Left forelimb (tissue), 1 donor: Measurements from ENCODE around the gene RYR2.

Source experiments
- DNase-seq: peaks from one replicate; pipeline ENCODE4 v3.0.0-alpha.2; 2018; ENCODE audit warnings: low spot score

Gene RYR2

DNA sequence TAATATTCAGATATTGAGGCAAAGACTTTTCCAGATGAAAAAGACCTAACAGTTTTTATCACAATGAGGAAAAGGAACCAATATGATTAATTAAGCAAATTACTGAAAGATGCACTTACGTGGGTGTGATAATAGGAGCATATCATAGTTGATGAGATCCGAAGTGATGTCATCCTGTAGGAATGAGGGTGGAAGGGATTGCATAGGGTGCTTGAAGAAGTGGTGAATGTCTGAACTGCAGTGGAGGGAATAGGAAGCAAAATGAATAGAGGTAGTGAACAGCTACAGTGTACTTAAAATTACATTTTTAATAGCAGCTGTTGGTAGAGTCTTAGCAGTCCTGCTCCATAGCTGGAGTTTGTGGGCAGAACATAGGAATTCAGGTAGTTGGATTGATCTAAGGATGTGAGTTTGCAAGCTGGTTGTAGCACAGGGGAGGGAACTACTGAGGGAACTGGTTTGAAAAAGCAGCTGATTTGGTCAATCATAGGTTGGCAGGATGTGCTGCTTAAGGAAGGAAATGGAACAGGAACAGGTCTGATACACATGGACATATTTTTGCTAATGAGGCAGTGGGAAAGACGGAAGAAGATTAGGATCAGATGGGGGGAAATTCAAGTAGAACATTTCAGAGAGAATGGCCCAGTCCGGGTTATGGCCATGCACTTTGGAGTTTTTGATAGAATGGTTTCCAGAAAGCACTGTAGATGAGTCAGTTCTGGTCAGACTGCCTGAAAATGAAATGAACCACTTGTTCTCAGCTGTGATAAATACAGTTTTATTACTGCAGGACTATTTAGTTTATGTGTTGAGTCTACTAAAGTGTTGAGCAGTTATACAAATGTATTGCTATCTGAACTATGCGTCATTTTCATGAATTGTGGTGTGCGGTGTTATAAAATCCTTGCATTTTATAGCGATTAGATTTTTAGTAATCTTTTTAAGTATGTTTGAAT, 155.8 kb downstream of the RYR2 start:
- DNase-seq: no peak

DNA sequence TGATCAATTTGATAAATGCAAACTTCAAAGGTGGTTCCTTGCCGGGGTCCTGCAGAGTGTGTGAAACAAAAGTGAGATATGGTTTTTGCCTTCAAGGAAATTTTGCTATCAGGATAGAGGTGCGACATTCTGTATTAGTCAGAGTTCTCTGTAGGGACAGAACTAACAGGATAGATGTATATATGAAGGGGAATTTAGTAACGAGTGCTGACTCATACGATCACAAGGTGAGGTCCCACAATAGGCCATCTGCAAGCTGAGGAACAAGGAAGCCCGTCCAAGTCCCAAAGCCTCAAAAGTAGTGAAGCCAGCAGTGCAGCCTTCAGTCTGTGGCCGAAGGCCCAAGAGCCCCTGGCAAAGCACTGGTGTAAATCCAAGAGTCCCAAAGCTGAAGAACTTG, 157.0 kb downstream of the RYR2 start:
- no peak for DNase-seq

- DNase-seq: no peak
These were observed 159.2 kb downstream of the RYR2 start for GRCh38 chr1:237201155-237201554.

- no peak for DNase-seq
These were observed 162.9 kb downstream of the RYR2 start for GRCh38 chr1:237204841-237205240.

DNA sequence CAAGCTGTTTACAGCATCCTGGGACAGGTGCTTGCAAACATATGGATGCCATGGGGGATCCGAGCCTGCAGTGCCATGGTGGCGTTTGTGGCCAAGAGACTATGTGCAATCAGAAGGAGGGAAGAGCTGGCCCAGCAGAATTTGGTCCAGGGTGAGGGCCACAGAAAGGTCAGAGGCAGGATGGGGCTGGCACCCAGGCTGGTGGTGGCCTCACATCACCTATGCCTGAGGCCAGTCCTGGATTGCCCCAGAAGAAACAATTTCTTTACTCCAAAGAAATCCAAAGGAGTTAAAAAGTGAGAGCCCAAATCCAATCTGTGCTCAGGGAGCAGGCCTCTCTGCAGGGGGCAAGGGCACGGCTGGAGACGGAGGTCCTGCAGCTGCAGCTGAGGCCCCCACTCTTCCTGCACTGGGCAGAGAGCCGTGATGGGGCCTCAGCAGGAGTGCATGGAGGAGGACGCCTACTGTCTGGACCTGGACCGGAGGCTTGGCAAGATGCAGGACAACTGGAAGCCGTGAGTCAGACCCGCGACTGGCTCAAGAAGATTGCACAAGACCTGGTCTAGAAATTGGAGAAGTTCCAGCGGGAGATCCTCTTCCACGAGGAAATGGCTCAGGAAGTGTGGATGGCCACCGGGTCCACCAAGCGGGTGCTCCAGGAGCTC, 163.5 kb downstream of the RYR2 start:
- DNase-seq: no peak

GRCh38 chr1:237206065-237206414, 164.1 kb downstream of the RYR2 start:
- DNase-seq: no peak

DNA sequence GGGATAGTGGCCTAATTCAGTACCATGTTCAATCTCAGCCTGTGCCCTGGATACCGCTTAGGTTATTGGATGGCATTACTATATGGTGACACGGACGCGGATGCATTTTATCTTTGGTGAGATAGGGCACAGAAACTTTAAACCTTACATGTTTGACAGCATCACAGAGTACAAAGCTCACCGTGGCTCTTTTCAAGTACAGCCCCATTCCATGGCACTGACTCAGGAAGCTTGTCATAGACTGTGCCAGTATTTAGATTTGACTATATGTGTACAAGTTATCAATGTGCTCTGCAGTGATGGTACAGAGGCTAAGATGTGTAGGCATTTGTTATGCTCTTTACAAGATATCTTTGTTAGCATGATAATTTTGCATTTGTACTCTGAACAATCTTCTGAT, 169.0 kb downstream of the RYR2 start:
- DNase-seq: no peak

GRCh38 chr1:237211540-237211939, 169.6 kb downstream of the RYR2 start:
- no peak for DNase-seq

GRCh38 chr1:237219751-237220642, 178.0 kb downstream of the RYR2 start:
- DNase-seq: no peak

GRCh38 chr1:237223419-237223818, 181.4 kb downstream of the RYR2 start:
- DNase-seq: no peak

DNA sequence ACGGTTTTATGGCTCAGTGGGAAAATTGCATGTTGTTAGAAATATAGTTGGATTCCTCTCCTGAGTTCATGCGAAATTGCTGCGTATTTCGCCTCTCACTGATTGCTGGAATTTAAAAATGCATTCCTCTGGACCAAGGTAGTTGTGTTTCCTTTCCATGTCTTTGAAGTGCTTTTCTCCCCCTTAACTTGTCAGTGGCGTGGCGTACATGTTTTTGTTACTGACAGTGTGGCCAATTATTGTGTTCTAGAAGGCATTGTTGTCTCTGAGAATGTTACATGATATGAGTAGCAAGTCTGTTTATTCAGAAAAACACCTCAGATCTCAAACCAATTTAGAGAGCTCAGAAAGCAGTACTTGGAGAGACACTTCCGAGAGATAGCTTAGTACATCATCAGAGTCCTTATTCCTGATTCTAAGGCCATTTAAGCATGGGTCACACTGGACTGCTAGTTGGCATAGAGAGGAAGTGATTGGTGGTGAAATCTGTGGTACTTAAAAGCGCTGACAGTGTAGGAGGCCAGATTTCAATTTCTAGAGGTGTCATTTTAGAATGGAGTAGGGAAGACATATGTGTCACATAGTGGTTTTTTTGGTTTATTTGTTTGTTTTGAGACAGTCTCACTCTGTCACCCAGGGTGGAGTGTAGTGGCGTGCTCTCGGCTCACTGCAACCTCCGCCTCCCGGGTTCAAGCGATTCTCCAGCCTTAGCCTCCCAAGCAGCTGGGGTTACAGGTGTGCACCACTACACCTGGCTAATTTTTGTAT, 184.4 kb downstream of the RYR2 start:
- no peak for DNase-seq

- DNase-seq: no peak
These were observed 185.5 kb downstream of the RYR2 start for GRCh38 chr1:237227476-237227875.

- no peak for DNase-seq
These were observed 186.4 kb downstream of the RYR2 start for GRCh38 chr1:237228421-237228820.

GRCh38 chr1:237229333-237229732, 187.3 kb downstream of the RYR2 start:
- no peak for DNase-seq

GRCh38 chr1:237232501-237232900, 190.5 kb downstream of the RYR2 start:
- DNase-seq: no peak

DNA sequence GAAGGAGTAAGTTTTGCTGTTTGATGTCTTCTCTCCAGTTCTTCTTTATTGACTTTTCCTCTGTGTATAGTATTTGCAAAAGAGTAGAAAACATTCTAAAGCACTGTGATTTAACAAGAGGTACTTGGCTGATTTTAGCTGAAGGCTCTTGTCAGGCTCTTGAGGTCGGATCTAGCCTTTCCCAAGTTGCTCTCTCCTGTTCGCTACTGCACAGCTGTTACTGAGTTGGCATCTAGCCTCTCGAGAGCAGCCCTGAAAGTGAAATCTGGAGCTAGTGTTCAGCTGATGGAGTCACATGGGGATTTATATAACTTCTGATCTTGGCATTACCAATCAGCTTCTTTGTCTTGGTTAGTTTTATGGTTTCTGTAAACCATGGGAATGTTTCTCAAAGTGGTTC, 193.1 kb downstream of the RYR2 start:
- no peak for DNase-seq

GRCh38 chr1:237237721-237238120, 195.7 kb downstream of the RYR2 start:
- no peak for DNase-seq

GRCh38 chr1:237239248-237239647, 197.3 kb downstream of the RYR2 start:
- DNase-seq: no peak

- DNase-seq: no peak
These were observed 199.1 kb downstream of the RYR2 start for GRCh38 chr1:237241038-237241437.

DNA sequence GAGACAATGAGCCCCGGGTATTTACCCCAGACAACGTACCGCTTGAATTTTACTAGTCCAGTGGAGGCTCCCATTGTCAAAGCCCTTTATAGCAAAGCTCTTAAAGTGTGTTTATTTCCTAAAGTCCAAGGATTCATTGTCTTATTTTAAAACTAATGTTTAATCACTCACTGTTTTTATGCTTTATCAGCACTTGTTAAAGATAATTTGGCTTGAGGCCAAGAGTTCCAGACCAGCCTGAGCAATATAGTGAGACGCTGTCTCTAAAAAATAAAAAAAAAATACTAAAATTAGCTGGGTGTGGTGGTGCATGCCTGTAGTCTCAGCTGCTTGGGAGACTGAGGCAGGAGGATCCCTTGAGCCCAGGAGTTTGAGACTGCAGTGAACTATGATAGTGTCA, 202.8 kb downstream of the RYR2 start:
- no peak for DNase-seq

- DNase-seq: no peak
These were observed 205.5 kb downstream of the RYR2 start for GRCh38 chr1:237247442-237247841.

GRCh38 chr1:237249120-237249519, 207.1 kb downstream of the RYR2 start:
- DNase-seq: no peak
